Activated CD8-positive, alpha-beta T cell treated with anti-CD3 and anti-CD28 coated beads for 36 hours (primary cell): Measurements from ENCODE around the gene TENT4A. TPM values are rescaled to one million over a fixed set of nuclear protein-coding genes. Genes with fewer than 3 reads are reported as not detected.

ENCODE experiments used
- ATAC-seq: fragments of 200-7000 bp; cut with Tn5 transposase; one replicate; pipeline ENCODE4 v1.10.0; 2021; ENCODE audit warnings: mild to moderate bottlenecking, moderate library complexity
- CTCF ChIA-PET: fragments of 350-600 bp; sonication (Branson Sonifier 250); formaldehyde crosslinking; loops from one replicate; lab custom pipeline; 2021; ENCODE audit warnings: antibody characterized with exemption; lab: Charles Lee
- POLR2A ChIA-PET: fragments of 350-600 bp; sonication (Branson Sonifier 250); formaldehyde crosslinking; loops from one replicate; lab custom pipeline; 2021; ENCODE audit warnings: antibody characterized with exemption; lab: Charles Lee
- DNase-seq: peaks from one replicate; pipeline ENCODE4 v3.0.0-alpha.2; 2020
- H3K27ac Mint-ChIP-seq: one replicate; pipeline ENCODE4 v1.8.0; 2021; ENCODE audit warnings: mild to moderate bottlenecking, mixed read lengths
- H3K27me3 Mint-ChIP-seq: one replicate; pipeline ENCODE4 v1.8.0; 2021; ENCODE audit warnings: mixed read lengths
- H3K36me3 Mint-ChIP-seq: one replicate; pipeline ENCODE4 v1.8.0; 2021; ENCODE audit warnings: low read depth, mixed read lengths
- H3K4me1 Mint-ChIP-seq: one replicate; pipeline ENCODE4 v1.8.0; 2021; ENCODE audit warnings: low read depth, mixed read lengths
- H3K4me3 Mint-ChIP-seq: one replicate; pipeline ENCODE4 v1.8.0; 2021; ENCODE audit warnings: mild to moderate bottlenecking, moderate library complexity, mixed read lengths
- H3K9me3 Mint-ChIP-seq: one replicate; pipeline ENCODE4 v1.8.0; 2021; ENCODE audit warnings: mixed read lengths
- intact Hi-C: fragments of 100-400 bp; cut with micrococcal nuclease; formaldehyde crosslinking; loops from one replicate; pipeline ENCODE4 v1.10.0; 2022
- total RNA-seq, 2 experiments: library from RNA; stranded (reverse); gene quantifications; one replicate each; pipeline ENCODE4 v1.2.3, GENCODE V29; 2021
- TF ChIP-seq, protein P1 (sequence below): fragments of 200-600 bp; IDR thresholded peaks from one replicate; pipeline ENCODE4 v1.8.0; 2022; ENCODE audit warnings: antibody characterized with exemption, mild to moderate bottlenecking

TENT4A gene
- total RNA-seq, 2 experiments from 2014 or later: 50.6 to 51.9 TPM

DNA sequence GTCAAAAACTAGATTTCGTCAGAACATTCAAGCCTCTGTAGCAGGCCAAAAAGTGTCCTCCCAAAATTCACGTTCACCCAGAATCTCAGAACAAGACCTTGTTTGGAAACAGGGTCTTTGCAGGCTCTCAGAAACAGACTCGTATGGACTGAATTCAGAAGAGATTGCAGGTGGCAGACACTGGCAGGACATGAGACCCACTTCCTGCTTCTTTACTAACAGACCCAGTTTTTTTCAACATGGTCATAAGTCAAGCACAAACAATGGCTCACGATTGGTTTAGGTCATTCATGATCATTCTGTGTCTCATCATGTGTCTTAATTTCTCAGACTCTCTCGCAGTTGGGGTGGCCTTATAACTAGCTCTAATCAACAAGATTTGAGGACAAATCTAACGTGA lies 5.4 kb upstream of the TENT4A start:
- no peaks in the 10 kb centered on the region for H3K9me3 Mint-ChIP-seq
- no peaks in the 10 kb centered on the region for H3K36me3 Mint-ChIP-seq
- intact Hi-C loops: no loop called here
- H3K27me3 Mint-ChIP-seq: peaks cover 1% of the 10 kb centered on the region
- TF ChIP-seq, protein P1, sequence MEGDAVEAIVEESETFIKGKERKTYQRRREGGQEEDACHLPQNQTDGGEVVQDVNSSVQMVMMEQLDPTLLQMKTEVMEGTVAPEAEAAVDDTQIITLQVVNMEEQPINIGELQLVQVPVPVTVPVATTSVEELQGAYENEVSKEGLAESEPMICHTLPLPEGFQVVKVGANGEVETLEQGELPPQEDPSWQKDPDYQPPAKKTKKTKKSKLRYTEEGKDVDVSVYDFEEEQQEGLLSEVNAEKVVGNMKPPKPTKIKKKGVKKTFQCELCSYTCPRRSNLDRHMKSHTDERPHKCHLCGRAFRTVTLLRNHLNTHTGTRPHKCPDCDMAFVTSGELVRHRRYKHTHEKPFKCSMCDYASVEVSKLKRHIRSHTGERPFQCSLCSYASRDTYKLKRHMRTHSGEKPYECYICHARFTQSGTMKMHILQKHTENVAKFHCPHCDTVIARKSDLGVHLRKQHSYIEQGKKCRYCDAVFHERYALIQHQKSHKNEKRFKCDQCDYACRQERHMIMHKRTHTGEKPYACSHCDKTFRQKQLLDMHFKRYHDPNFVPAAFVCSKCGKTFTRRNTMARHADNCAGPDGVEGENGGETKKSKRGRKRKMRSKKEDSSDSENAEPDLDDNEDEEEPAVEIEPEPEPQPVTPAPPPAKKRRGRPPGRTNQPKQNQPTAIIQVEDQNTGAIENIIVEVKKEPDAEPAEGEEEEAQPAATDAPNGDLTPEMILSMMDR: no peak
- H3K4me1 Mint-ChIP-seq: peaks cover 20% of the 10 kb centered on the region
- no peak overlapping the region for H3K4me3 Mint-ChIP-seq
- POLR2A ChIA-PET: no interaction called here
- DNase-seq (no peak), ATAC-seq (no peak)
- CTCF ChIA-PET: no interaction called here
- H3K27ac Mint-ChIP-seq: no peak overlapping the region

DNA sequence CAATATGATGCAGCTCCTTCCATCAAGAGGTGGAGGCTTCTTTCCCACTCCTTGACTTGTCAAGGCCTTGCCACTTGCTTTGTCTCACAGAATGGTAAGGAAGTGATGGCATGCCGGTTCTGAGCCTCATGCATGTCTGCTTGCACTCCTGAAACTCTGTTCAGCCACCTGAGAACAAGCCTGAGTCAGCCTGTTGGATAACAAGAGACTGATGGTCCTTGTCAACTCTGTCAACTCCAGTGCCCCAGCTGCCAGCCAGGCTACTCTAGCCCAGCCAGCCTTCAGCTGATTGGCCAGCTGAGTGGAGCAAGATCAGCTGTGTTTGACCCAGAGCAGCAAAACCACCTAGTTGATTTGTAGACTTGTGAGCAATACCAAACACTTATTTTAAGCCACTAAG lies 4.4 kb upstream of the TENT4A start:
- ChIA-PET POLR2A (no interaction called here), CTCF (no interaction called here)
- DNase-seq (no peak), ATAC-seq (no peak)
- peaks cover 20% of the 10 kb centered on the region for H3K4me1 Mint-ChIP-seq
- intact Hi-C loops: no loop called here
- no peaks in the 10 kb centered on the region for H3K36me3 Mint-ChIP-seq
- no peak overlapping the region for H3K4me3 Mint-ChIP-seq
- peaks cover 1% of the 10 kb centered on the region for H3K27me3 Mint-ChIP-seq
- TF ChIP-seq, protein P1: no peak
- H3K9me3 Mint-ChIP-seq: no peaks in the 10 kb centered on the region
- H3K27ac Mint-ChIP-seq: no peak overlapping the region

DNA sequence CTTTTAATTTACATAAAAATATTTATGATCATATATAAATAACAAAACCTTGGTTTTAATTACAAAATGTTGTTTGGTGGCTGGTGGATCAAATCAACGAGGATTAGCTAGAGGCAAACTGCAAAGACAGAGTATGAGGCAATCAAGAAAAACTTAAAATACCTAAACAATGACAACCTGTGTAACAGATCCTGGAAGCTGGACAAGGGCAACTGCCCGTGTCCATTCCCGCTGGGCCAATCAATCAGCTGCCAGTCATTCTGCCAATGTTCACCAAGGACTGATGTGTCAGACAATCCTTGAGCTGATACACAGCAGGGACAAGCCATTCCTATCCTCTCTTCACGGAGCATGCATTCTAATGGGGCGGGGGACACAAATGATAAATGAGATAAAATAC lies 3.2 kb upstream of the TENT4A start:
- ChIA-PET POLR2A (no interaction called here), CTCF (no interaction called here)
- no peak for DNase-seq
- no peaks in the 10 kb centered on the region for H3K9me3 Mint-ChIP-seq
- TF ChIP-seq, protein P1: no peak
- intact Hi-C loops: loop anchor here (5.0 kb wide), 1 partner anchor 78 kb away; the partner anchor contains the start of genes NSUN2 and SRD5A1
- no peak for ATAC-seq
- peaks cover 3% of the 10 kb centered on the region for H3K36me3 Mint-ChIP-seq
- H3K27me3 Mint-ChIP-seq: peaks cover 1% of the 10 kb centered on the region
- H3K27ac Mint-ChIP-seq: no peak overlapping the region
- H3K4me1 Mint-ChIP-seq: peaks cover 17% of the 10 kb centered on the region
- H3K4me3 Mint-ChIP-seq: no peak overlapping the region

DNA sequence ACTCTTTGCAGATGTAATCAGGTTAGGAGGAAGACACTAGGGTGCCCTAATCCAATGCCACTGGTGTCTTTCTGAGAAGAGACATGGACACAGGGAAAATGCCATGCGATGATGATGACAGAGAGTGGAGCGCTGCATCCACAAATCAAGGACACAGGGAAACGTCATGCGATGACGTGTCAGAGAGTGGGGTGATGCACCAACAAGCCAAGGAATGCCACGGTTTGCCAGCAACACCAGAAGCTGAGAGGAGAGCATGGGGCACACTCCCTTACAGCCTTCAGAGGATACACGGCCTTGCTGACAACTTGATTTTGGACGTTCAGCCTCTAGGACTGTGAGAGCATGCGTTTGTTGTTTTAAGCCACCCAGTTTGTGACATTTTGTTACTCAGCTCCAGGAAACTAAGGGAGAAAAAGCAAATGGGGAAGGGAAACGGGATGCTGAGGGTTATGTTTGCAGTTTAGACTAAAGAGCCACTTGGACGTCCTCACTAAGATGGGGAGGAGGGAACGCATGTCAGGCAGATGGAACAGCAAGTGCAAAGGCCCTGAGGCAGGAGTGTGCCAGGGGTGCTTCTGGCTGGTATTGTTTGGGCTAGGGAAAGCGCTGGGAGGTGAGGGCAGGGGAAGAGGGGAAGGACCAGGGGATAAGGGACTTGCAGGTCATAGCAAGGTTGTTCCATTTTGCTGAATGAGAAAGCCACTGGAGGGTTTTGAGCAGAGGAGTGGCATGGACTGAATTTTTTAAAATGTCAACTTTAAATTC lies 2.5 kb upstream of the TENT4A start:
- DNase-seq (no peak), ATAC-seq (no peak)
- peaks cover 10% of the 10 kb centered on the region for H3K4me1 Mint-ChIP-seq
- H3K9me3 Mint-ChIP-seq: no peaks in the 10 kb centered on the region
- TF ChIP-seq, protein P1: no peak
- no peak overlapping the region for H3K27ac Mint-ChIP-seq
- intact Hi-C loops: loop anchor here (5.0 kb wide), 1 partner anchor 78 kb away; the partner anchor contains the start of genes NSUN2 and SRD5A1
- peaks cover 1% of the 10 kb centered on the region for H3K27me3 Mint-ChIP-seq
- CTCF ChIA-PET: no interaction called here
- POLR2A ChIA-PET: interaction anchor here (2.8 kb wide), 1 partner anchor 78 kb away, joined by 22 read pairs; the partner anchor contains the start of genes NSUN2 and SRD5A1
- H3K4me3 Mint-ChIP-seq: no peak overlapping the region
- H3K36me3 Mint-ChIP-seq: peaks cover 9% of the 10 kb centered on the region
